ENCODE measurements around the gene NEK11.
"Not testable (repeated sequence)": the region's sequence is repeated elsewhere in the genome, so short reads cannot be mapped to it uniquely, and the experiment has no call there.

NEK11 gene

GRCh38 chr3:131323792-131324191 lies 297.1 kb downstream of the NEK11 start:
- POLR2A ChIA-PET (ENCODE audit: low non-redundant PET): no interaction called here
- TF ChIP-seq, protein P1, sequence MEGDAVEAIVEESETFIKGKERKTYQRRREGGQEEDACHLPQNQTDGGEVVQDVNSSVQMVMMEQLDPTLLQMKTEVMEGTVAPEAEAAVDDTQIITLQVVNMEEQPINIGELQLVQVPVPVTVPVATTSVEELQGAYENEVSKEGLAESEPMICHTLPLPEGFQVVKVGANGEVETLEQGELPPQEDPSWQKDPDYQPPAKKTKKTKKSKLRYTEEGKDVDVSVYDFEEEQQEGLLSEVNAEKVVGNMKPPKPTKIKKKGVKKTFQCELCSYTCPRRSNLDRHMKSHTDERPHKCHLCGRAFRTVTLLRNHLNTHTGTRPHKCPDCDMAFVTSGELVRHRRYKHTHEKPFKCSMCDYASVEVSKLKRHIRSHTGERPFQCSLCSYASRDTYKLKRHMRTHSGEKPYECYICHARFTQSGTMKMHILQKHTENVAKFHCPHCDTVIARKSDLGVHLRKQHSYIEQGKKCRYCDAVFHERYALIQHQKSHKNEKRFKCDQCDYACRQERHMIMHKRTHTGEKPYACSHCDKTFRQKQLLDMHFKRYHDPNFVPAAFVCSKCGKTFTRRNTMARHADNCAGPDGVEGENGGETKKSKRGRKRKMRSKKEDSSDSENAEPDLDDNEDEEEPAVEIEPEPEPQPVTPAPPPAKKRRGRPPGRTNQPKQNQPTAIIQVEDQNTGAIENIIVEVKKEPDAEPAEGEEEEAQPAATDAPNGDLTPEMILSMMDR (conservative IDR thresholded peaks at IDR 0.05; ENCODE audit: low read depth): no peak
- no peak for DNase-seq (ENCODE audit: low spot score)
- CTCF ChIA-PET: no interaction called here
- no peak overlapping the region for H3K27ac ChIP-seq

DNA sequence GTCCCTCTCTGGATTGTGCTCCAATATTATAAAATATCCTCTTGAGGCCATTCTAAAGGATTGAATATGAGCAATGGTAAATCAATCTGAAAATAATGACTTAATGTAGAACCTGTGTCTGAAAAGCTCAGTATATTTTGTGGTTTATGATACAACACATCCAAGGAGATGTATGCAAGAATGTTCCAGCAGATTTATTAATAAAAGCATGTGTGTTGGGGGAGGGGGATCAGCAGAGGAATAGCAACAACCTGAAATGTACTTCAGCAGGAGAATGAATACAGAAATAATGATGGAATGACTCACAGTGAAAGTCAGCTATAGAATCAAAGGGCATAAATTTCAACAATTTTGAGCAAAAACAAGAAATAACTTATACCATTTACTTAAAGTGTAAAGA lies 298.2 kb downstream of the NEK11 start:
- TF ChIP-seq, protein P1 (conservative IDR thresholded peaks at IDR 0.05; ENCODE audit: low read depth): no peak
- ChIA-PET POLR2A (ENCODE audit: low non-redundant PET) (no interaction called here), CTCF (no interaction called here)
- no peak for DNase-seq (ENCODE audit: low spot score)
- no peak overlapping the region for H3K27ac ChIP-seq

GRCh38 chr3:131326307-131326706 lies 299.6 kb downstream of the NEK11 start:
- TF ChIP-seq, protein P1 (conservative IDR thresholded peaks at IDR 0.05; ENCODE audit: low read depth): no peak
- peak; percentile 26 for DNase-seq (ENCODE audit: low spot score)
- CTCF ChIA-PET: no interaction called here
- H3K27ac ChIP-seq: no peak overlapping the region
- POLR2A ChIA-PET (ENCODE audit: low non-redundant PET): no interaction called here

- no peak overlapping the region for H3K27ac ChIP-seq
- TF ChIP-seq, protein P1 (conservative IDR thresholded peaks at IDR 0.05; ENCODE audit: low read depth): no peak
- no peak for DNase-seq (ENCODE audit: low spot score)
- CTCF ChIA-PET: no interaction called here
- POLR2A ChIA-PET (ENCODE audit: low non-redundant PET): no interaction called here
These were observed 302.0 kb downstream of the NEK11 start for GRCh38 chr3:131328721-131329120.

DNA sequence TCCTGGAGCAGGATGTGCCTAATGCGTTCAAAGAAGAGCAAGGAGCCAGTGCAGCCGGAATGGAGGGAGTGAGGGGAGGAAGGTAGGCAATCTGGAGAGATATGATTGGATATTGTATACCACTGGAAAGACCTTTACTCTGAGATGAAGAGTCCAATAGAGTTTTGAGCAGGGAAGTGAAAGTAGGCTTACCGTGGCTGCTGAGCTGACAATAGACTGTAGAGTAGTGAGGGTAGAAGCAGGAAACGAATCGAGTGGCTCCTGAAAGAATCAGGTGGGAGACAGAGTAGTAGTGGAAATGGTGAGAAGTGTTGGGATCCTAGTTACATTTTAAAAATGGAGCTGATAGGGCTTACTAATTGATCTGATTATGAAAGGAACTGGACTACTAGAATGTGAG lies 303.1 kb downstream of the NEK11 start:
- DNase-seq (ENCODE audit: low spot score): no peak
- ChIA-PET CTCF (no interaction called here), POLR2A (ENCODE audit: low non-redundant PET) (no interaction called here)
- TF ChIP-seq, protein P1 (conservative IDR thresholded peaks at IDR 0.05; ENCODE audit: low read depth): no peak
- H3K27ac ChIP-seq: no peak overlapping the region

GRCh38 chr3:131331456-131332085 lies 304.9 kb downstream of the NEK11 start:
- POLR2A ChIA-PET (ENCODE audit: low non-redundant PET); CTCF ChIA-PET; DNase-seq (ENCODE audit: low spot score); H3K27ac ChIP-seq: not testable (repeated sequence)

GRCh38 chr3:131338948-131339640 lies 312.4 kb downstream of the NEK11 start:
- POLR2A ChIA-PET (ENCODE audit: low non-redundant PET): no interaction called here
- TF ChIP-seq, protein P1 (conservative IDR thresholded peaks at IDR 0.05; ENCODE audit: low read depth): no peak
- CTCF ChIA-PET: no interaction called here
- H3K27ac ChIP-seq: no peak overlapping the region
- DNase-seq (ENCODE audit: low spot score): no peak

All from RWPE1 (cell line).